IMR-90 (cell line): ENCODE data around the gene CASP8. TPM values are rescaled to one million over a fixed set of nuclear protein-coding genes. Genes with fewer than 3 reads are reported as not detected.

Source experiments
- ATAC-seq: fragments of 200-7000 bp; cut with Tn5 transposase; 2 replicates; pipeline ENCODE4 v1.9.1; 2020; ENCODE audit warnings: low read depth, mild to moderate bottlenecking, moderate library complexity
- BruUV-seq: library from RNA; stranded (reverse); fragments of 400-500 nt; replicated peaks from 2 replicates; lab custom pipeline; 2021; lab: Mats Ljungman, UMichigan
- CTCF ChIA-PET: fragments of 300-600 bp; formaldehyde crosslinking; extraction: SDS; loops from one replicate; lab custom pipeline; 2021; ENCODE audit warnings: antibody characterized with exemption; lab: Yijun Ruan, JAX
- POLR2A ChIA-PET: fragments of 300-600 bp; sonication (Branson Sonifier 250); formaldehyde crosslinking; loops from one replicate; lab custom pipeline; 2022; ENCODE audit warnings: antibody characterized with exemption; ENCODE audit not compliant: unreplicated experiment; lab: Charles Lee
- DNase-seq: peaks from one replicate; pipeline ENCODE4 v3.0.0; 2013
- H2AFZ ChIP-seq: replicated peaks from 2 replicates; pipeline ENCODE3; 2013; ENCODE audit warnings: low read length, mild to moderate bottlenecking; ENCODE audit not compliant: poor library complexity
- H2AK5ac ChIP-seq: 2 replicates; pipeline ENCODE4 v1.6.1; 2013; ENCODE audit warnings: low read depth, low read length, inconsistent platforms
- H2AK9ac ChIP-seq: replicated peaks from 2 replicates; pipeline ENCODE3; 2013; ENCODE audit warnings: mild to moderate bottlenecking, low read depth, low read length, moderate library complexity; ENCODE audit not compliant: poor library complexity
- H2BK120ac ChIP-seq: 2 replicates; pipeline ENCODE4 v1.6.1; 2013; ENCODE audit warnings: low read depth, low read length, inconsistent platforms
- H2BK15ac ChIP-seq: 3 replicates; pipeline ENCODE4 v1.6.1; 2013; ENCODE audit warnings: low read depth, low read length, inconsistent platforms
- H2BK20ac ChIP-seq: 2 replicates; pipeline ENCODE4 v1.6.1; 2013; ENCODE audit warnings: low read depth, mild to moderate bottlenecking, inconsistent platforms, low read length, moderate library complexity
- H2BK5ac ChIP-seq: 2 replicates; pipeline ENCODE4 v1.6.1; 2013; ENCODE audit warnings: mild to moderate bottlenecking, low read depth, low read length, inconsistent platforms; ENCODE audit not compliant: poor library complexity, severe bottlenecking
- H3K14ac ChIP-seq: replicated peaks from 2 replicates; pipeline ENCODE4 v1.6.1; 2013; ENCODE audit warnings: low read depth, low read length, inconsistent platforms
- H3K18ac ChIP-seq: 2 replicates; pipeline ENCODE4 v1.6.1; 2013; ENCODE audit warnings: low read depth, low read length, control low read depth
- H3K23ac ChIP-seq: 2 replicates; pipeline ENCODE4 v1.6.1; 2013; ENCODE audit warnings: low read depth, low read length, inconsistent platforms
- H3K27ac ChIP-seq: 2 replicates; pipeline ENCODE4 v1.5.1; 2013; ENCODE audit warnings: mild to moderate bottlenecking, control low read depth, low read length; ENCODE audit not compliant: insufficient read depth
- H3K27me3 ChIP-seq: 2 replicates; pipeline ENCODE4 v1.6.1; 2013; ENCODE audit warnings: low read length; ENCODE audit not compliant: control insufficient read depth, insufficient read depth
- H3K36me3 ChIP-seq: 2 replicates; pipeline ENCODE4 v1.6.1; 2013; ENCODE audit warnings: low read length, mixed read lengths; ENCODE audit not compliant: control insufficient read depth, insufficient read depth
- H3K4ac ChIP-seq: 2 replicates; pipeline ENCODE4 v1.6.1; 2013; ENCODE audit warnings: low read depth, low read length, inconsistent platforms
- H3K4me1 ChIP-seq: 2 replicates; pipeline ENCODE4 v1.6.1; 2013; ENCODE audit warnings: low read length, mixed read lengths; ENCODE audit not compliant: control insufficient read depth, insufficient read depth
- H3K4me2 ChIP-seq: 2 replicates; pipeline ENCODE4 v1.6.1; 2013; ENCODE audit warnings: low read depth, mild to moderate bottlenecking, control low read depth, low read length, moderate library complexity
- H3K4me3 ChIP-seq: 2 replicates; pipeline ENCODE4 v1.5.1; 2013; ENCODE audit warnings: low read depth, mild to moderate bottlenecking, control low read depth, low read length, moderate library complexity; ENCODE audit not compliant: insufficient read depth
- H3K56ac ChIP-seq: 2 replicates; pipeline ENCODE4 v1.6.1; 2013; ENCODE audit warnings: low read length, inconsistent platforms; ENCODE audit not compliant: insufficient read depth; ENCODE audit errors: extremely low read depth
- H3K79me1 ChIP-seq, 2 experiments: 2 replicates each; pipeline ENCODE4 v1.6.1; 2013; ENCODE audit warnings: low read length in 2 of 2, inconsistent platforms in 1 of 2, low read depth in 1 of 2
- H3K9ac ChIP-seq: 2 replicates; pipeline ENCODE4 v1.6.1; 2013; ENCODE audit warnings: low read depth, low read length, control low read depth
- H3K9me1 ChIP-seq: 2 replicates; pipeline ENCODE4 v1.6.1; 2013; ENCODE audit warnings: low read length, inconsistent platforms; ENCODE audit not compliant: insufficient read depth
- H3K9me3 ChIP-seq: 2 replicates; pipeline ENCODE4 v1.6.1; 2013; ENCODE audit warnings: low read length; ENCODE audit not compliant: control insufficient read depth, insufficient read depth
- H4K20me1 ChIP-seq: 2 replicates; pipeline ENCODE4 v1.6.1; 2013; ENCODE audit warnings: low read length, inconsistent platforms; ENCODE audit not compliant: insufficient read depth
- H4K5ac ChIP-seq: 2 replicates; pipeline ENCODE4 v1.6.1; 2013; ENCODE audit warnings: mild to moderate bottlenecking, low read depth, low read length, control low read depth
- H4K8ac ChIP-seq, 2 experiments: 2 replicates each; pipeline ENCODE4 v1.6.1; 2013; ENCODE audit warnings: low read depth in 2 of 2, low read length in 2 of 2, control low read depth in 1 of 2, inconsistent platforms in 1 of 2
- H4K91ac ChIP-seq: 2 replicates; pipeline ENCODE4 v1.6.1; 2013; ENCODE audit warnings: low read depth, low read length, inconsistent platforms; ENCODE audit not compliant: insufficient read depth
- RFX5 ChIP-seq: IDR thresholded peaks from 2 replicates; pipeline ENCODE4 v1.8.0; 2012; ENCODE audit warnings: low read depth, mild to moderate bottlenecking, low read length, moderate library complexity
- WGBS, 2 experiments: methylation state at CpG; one replicate each; pipeline versions ENCODE4 v1.1.5 to v1.1.7; 2013; ENCODE audit warnings: missing lambda C conversion rate in 2 of 2; ENCODE audit not compliant: insufficient read length in 1 of 2; ENCODE audit errors: extremely low coverage in 2 of 2; 5-methylcytosine and 5-hydroxymethylcytosine counted together
- dilution Hi-C: fragments of 300-500 bp; cut with HindIII; formaldehyde crosslinking; loops from one replicate; pipeline ENCODE4 v1.14.3; 2018; ENCODE audit warnings: low sequenced_read_pairs; ENCODE audit not compliant: unreplicated experiment
- in situ Hi-C: fragments of 300-500 bp; cut with MboI; formaldehyde crosslinking; loops from 3 replicates; pipeline ENCODE4 v1.14.3; 2019; ENCODE audit warnings: low sequenced_read_pairs, inconsistent platforms, mixed read lengths
- intact Hi-C: fragments of 100-400 bp; cut with micrococcal nuclease; formaldehyde crosslinking; loops from 2 replicates; pipeline ENCODE4 v1.10.0; 2022
- polyA plus RNA-seq, 3 experiments: library from polyadenylated mRNA; depleted of rRNA; stranded (reverse); fragments of >200 nt; gene quantifications; 2 replicates each; pipeline ENCODE4 v1.2.3, GENCODE V29; 2012; ENCODE audit warnings: low replicate concordance in 1 of 3
- total RNA-seq: library from RNA; depleted of rRNA; stranded (reverse); fragments of >200 nt; gene quantifications from 2 replicates; pipeline ENCODE4 v1.2.3, GENCODE V29; 2012

CASP8 gene
- total and polyA plus RNA-seq, 2 of the 4 experiments (the other 2 are of a cell fraction), result 13.1 to 17.0 TPM

GRCh38 chr2:201320257-201320656 lies 59.9 kb downstream of the CASP8 start:
- Histone ChIP-seq H2AK5ac (no peak overlapping the region), H4K91ac (no peak overlapping the region), H2AFZ (no peak overlapping the region), H3K27ac (no peak overlapping the region), H4K8ac (no peak overlapping the region), H4K5ac (no peak overlapping the region), H4K20me1 (no peaks in the 10 kb centered on the region), H2AK9ac (no peak overlapping the region), H3K23ac (no peak overlapping the region), H2BK120ac (no peak overlapping the region), H2BK15ac (no peak overlapping the region), H3K56ac (no peak overlapping the region), H3K9me3 (peaks cover 7% of the 10 kb centered on the region; the same call in 1 of the 2 replicates), H3K18ac (no peak overlapping the region), H3K27me3 (no peaks in the 10 kb centered on the region), H3K4me2 (no peak overlapping the region), H3K4ac (no peak overlapping the region), H3K36me3 (no peaks in the 10 kb centered on the region), H3K4me1 (no peaks in the 10 kb centered on the region), H3K4me3 (no peak overlapping the region), H3K9me1 (no peaks in the 10 kb centered on the region), H2BK5ac (no peak overlapping the region), H3K14ac (no peak overlapping the region), H3K9ac (no peak overlapping the region), H2BK20ac (no peak overlapping the region), H3K79me1 (no peaks in the 10 kb centered on the region)
- dilution Hi-C loops, result no loop called here
- no peak for TF ChIP-seq RFX5
- WGBS, 2 experiments, result 92% methylated on average over 2 of the region's 4 CpGs; no CpG with 5 or more reads in 1 of the 2 experiments
- CTCF ChIA-PET, result no interaction called here
- no TSS peak for BruUV-seq
- intact Hi-C loops, result no loop called here
- POLR2A ChIA-PET, result no interaction called here
- in situ Hi-C loops, result no loop called here
- no peak for DNase-seq
- no peak for ATAC-seq
